GM21390 (cell line): Measurements from ENCODE around the gene IRS2.

Experiments used
- ATAC-seq: cut with Tn5 transposase; IDR thresholded peaks from one replicate; pipeline ENCODE4 v1.9.1; 2021; ENCODE audit not compliant: unreplicated experiment

The IRS2 gene

GRCh38 chr13:109782066-109782822, 4.1 kb downstream of the IRS2 start:
- no peak for ATAC-seq

GRCh38 chr13:109781384-109782065, 4.9 kb downstream of the IRS2 start:
- no peak for ATAC-seq

GRCh38 chr13:109780845-109781383, 5.5 kb downstream of the IRS2 start:
- no peak for ATAC-seq

- ATAC-seq = no peak
Measured at GRCh38 chr13:109779876-109780510, 6.4 kb downstream of the IRS2 start.

GRCh38 chr13:109779074-109779473, 7.3 kb downstream of the IRS2 start:
- no peak for ATAC-seq

GRCh38 chr13:109778102-109778542, 8.3 kb downstream of the IRS2 start:
- ATAC-seq = no peak

- no peak for ATAC-seq
Measured at GRCh38 chr13:109776575-109776974, 9.8 kb downstream of the IRS2 start.

GRCh38 chr13:109773786-109774185, 12.6 kb downstream of the IRS2 start:
- ATAC-seq = no peak

- ATAC-seq = no peak
Measured at GRCh38 chr13:109773276-109773675, 13.1 kb downstream of the IRS2 start.

- no peak for ATAC-seq
Measured at GRCh38 chr13:109771926-109772325, 14.5 kb downstream of the IRS2 start.

- no peak for ATAC-seq
Measured at GRCh38 chr13:109770436-109770835, 15.9 kb downstream of the IRS2 start.

GRCh38 chr13:109769921-109770320, 16.5 kb downstream of the IRS2 start:
- no peak for ATAC-seq

- no peak for ATAC-seq
Measured at GRCh38 chr13:109769275-109769674, 17.1 kb downstream of the IRS2 start.

- no peak for ATAC-seq
Measured at GRCh38 chr13:109768616-109769015, 17.8 kb downstream of the IRS2 start.

GRCh38 chr13:109768176-109768575, 18.2 kb downstream of the IRS2 start:
- no peak for ATAC-seq

- ATAC-seq = no peak
Measured at GRCh38 chr13:109767023-109767422, 19.4 kb downstream of the IRS2 start.

GRCh38 chr13:109764470-109765291, 21.7 kb downstream of the IRS2 start:
- no peak for ATAC-seq

GRCh38 chr13:109764045-109764444, 22.3 kb downstream of the IRS2 start:
- ATAC-seq = no peak

- ATAC-seq = no peak
Measured at GRCh38 chr13:109762791-109763190, 23.6 kb downstream of the IRS2 start.

GRCh38 chr13:109761695-109762094, 24.7 kb downstream of the IRS2 start:
- ATAC-seq = no peak

- no peak for ATAC-seq
Measured at GRCh38 chr13:109760951-109761350, 25.4 kb downstream of the IRS2 start.
